GM18517 (cell line): ENCODE measurements around the gene PTPRN.
A peak's percentile ranks its signal among the peaks of the same experiment; 100 is the strongest.

Experiments used
- ATAC-seq: cut with Tn5 transposase; IDR thresholded peaks from one replicate; pipeline ENCODE4 v1.9.1; 2021; ENCODE audit warnings: mild to moderate bottlenecking, moderate library complexity; ENCODE audit not compliant: unreplicated experiment

The PTPRN gene

GRCh38 chr2:219247678-219248642 lies 61.2 kb downstream of the PTPRN start:
- no peak for ATAC-seq

DNA sequence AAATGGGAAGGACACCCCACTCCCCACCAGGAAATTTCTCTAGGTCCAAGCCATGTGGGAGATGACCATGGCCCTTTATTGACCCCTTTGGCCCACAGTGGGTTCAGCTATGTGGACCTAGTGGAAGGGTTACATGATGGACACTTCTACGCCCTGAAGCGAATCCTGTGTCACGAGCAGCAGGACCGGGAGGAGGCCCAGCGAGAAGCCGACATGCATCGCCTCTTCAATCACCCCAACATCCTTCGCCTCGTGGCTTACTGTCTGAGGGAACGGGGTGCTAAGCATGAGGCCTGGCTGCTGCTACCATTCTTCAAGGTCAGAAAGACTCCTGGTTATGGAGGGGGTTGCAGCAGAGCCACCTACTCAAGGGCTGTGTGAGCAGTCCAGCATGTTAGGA lies 62.6 kb downstream of the PTPRN start:
- ATAC-seq = no peak

GRCh38 chr2:219245899-219246230 lies 63.3 kb downstream of the PTPRN start:
- no peak for ATAC-seq

DNA sequence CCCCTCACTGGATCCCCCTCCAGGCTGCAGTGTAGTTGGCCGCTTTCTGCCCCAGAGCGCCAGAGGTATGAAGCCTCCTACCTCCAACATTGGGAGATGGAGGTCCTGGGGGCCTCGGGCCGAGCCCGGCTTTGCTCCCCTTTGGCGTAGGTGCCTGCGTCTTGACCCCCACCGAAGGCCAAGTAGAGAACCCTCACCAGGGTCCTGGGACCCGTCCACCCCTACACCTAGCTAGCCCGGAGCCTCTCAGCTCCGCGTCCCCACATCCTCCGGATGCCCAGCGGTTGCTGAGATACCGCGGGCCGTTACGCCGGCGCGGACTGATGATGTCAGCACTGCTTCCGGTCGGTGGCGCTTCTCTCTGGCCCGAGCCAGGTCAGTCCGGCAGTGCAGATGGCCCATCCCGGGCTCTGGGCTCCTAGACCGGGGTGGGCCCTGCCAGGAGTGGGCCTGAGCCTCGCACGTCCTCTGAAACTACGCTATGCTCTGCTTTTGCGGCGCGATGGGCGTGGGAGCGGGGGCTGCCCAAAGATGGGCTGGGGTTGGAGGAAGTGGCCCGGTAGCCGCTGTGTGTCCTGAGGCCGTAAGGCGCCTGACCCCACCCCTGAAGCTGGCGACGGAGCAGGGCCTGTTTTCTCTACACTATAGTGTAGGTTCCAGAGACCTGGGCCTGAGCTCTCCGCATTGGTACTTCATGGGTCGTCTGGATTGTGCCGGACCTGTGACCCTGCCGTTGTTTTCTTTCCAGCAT lies 63.9 kb downstream of the PTPRN start, which contains the start of the genes GLB1L and STK16:
Gene GLB1L (minus strand): TSS at position 297 of the 751 bp plus-strand sequence. CDS start 1,871 bp downstream, outside the sequence.
Gene STK16 (plus strand): TSS at position 332 of the 751 bp plus-strand sequence. CDS start 521 bp downstream, outside the sequence.
- peak; percentile 66 for ATAC-seq

DNA sequence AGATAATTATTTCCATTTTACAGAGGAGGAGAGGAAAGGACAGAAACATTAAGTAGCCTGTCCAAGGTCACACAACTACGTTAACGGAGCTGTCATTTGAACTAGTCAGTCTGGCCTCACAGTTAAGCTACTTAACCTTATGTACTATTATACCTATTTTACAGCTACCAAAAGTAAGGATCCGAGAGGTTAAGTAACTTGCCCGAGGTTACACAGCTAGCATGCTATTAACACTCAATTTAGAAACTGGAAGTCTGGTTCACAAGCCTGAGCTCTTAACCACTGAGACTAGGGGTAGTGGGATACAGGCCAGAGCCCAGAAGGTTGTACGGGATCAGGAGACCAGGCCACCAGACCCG lies 64.4 kb downstream of the PTPRN start:
- no peak for ATAC-seq

DNA sequence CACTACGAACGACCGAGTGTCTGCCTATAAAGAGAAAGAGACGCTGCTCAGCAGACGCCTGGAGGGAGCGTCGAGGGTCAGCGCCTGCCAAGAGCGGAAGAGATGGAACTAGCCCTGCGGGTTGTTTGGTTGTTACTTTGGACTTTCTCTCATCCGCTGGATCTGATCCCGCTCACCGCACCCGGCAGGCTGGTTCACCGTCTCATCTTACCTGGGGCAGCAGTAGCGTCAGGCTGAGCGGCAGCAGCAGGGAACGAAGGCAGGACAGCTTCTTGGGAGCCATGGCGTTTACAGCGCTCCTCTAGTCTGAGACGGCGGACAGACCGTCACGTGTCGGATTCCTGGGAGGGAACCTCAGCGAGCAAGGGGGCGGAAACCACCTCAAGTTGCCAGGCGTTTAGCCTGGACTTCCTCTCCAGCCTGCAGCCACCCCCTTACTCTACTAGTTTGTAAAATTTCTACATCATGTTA lies 65.9 kb downstream of the PTPRN start:
- ATAC-seq = no peak
